ENCODE results near the gene PCDHA12.

PCDHA12 gene

DNA sequence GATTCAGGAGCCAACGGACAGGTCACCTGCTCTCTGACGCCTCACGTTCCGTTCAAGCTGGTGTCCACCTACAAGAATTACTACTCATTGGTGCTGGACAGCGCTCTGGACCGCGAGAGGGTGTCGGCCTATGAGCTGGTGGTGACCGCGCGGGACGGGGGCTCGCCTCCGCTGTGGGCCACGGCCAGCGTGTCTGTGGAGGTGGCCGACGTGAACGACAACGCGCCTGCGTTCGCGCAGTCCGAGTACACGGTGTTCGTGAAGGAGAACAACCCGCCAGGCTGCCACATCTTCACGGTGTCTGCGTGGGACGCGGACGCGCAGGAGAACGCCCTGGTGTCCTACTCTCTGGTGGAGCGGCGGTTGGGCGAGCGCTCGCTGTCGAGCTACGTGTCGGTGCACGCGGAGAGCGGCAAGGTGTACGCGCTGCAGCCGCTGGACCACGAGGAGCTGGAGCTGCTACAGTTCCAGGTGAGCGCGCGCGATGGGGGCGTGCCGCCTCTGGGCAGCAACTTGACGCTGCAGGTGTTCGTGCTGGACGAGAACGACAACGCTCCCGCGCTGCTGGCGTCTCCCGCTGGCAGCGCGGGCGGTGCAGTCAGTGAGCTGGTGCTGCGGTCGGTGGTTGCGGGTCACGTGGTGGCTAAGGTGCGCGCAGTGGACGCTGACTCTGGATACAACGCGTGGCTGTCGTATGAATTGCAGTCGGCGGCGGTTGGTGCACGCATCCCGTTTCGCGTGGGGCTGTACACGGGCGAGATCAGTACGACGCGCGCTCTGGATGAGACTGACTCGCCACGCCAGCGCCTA is 17.7 kb upstream of the PCDHA12 start:
- H3K9ac ChIP-seq (ENCODE audit: low read length), result no peak overlapping the region
- H4K20me1 ChIP-seq (ENCODE audit: insufficient read depth, low read length), result no peaks in the 10 kb centered on the region
- no peak overlapping the region for H3K4me3 ChIP-seq (ENCODE audit: low read length)
- H3K36me3 ChIP-seq (replicated peaks; ENCODE audit: low read depth, low read length), result no peaks in the 10 kb centered on the region
- H2AFZ ChIP-seq (ENCODE audit: low read depth, low read length), result no peak overlapping the region
- no peaks in the 10 kb centered on the region for H3K79me2 ChIP-seq (ENCODE audit: low read length)
- TF ChIP-seq EZH2phosphoT487 (IDR thresholded peaks at IDR 0.05; ENCODE audit: low read depth), result no peak
- TF ChIP-seq, protein P1, sequence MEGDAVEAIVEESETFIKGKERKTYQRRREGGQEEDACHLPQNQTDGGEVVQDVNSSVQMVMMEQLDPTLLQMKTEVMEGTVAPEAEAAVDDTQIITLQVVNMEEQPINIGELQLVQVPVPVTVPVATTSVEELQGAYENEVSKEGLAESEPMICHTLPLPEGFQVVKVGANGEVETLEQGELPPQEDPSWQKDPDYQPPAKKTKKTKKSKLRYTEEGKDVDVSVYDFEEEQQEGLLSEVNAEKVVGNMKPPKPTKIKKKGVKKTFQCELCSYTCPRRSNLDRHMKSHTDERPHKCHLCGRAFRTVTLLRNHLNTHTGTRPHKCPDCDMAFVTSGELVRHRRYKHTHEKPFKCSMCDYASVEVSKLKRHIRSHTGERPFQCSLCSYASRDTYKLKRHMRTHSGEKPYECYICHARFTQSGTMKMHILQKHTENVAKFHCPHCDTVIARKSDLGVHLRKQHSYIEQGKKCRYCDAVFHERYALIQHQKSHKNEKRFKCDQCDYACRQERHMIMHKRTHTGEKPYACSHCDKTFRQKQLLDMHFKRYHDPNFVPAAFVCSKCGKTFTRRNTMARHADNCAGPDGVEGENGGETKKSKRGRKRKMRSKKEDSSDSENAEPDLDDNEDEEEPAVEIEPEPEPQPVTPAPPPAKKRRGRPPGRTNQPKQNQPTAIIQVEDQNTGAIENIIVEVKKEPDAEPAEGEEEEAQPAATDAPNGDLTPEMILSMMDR (IDR thresholded peaks at IDR 0.05; ENCODE audit: low read depth, low read length), result no peak
- no peak overlapping the region for H3K4me2 ChIP-seq (ENCODE audit: low read length)
- no peaks in the 10 kb centered on the region for H3K4me1 ChIP-seq (ENCODE audit: low read length)
- no peak overlapping the region for H3K27ac ChIP-seq (ENCODE audit: low read length)
- H3K9me3 ChIP-seq (ENCODE audit: insufficient read depth, low read length), result no peaks in the 10 kb centered on the region
- no peaks in the 10 kb centered on the region for H3K27me3 ChIP-seq (ENCODE audit: low read depth, low read length)

DNA sequence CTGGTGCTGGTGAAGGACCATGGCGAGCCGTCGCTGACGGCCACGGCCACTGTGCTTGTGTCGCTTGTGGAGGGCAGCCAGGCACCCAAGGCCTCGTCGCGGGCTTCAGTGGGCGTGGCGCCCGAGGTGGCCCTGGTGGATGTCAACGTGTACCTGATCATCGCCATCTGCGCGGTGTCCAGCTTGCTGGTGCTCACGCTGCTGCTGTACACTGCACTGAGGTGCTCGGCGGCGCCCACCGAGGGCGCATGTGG is 17.2 kb upstream of the PCDHA12 start:
- no peaks in the 10 kb centered on the region for H3K79me2 ChIP-seq (ENCODE audit: low read length)
- H3K4me3 ChIP-seq (ENCODE audit: low read length), result no peak overlapping the region
- H2AFZ ChIP-seq (ENCODE audit: low read depth, low read length), result no peak overlapping the region
- no peaks in the 10 kb centered on the region for H4K20me1 ChIP-seq (ENCODE audit: insufficient read depth, low read length)
- H3K9ac ChIP-seq (ENCODE audit: low read length), result no peak overlapping the region
- no peaks in the 10 kb centered on the region for H3K36me3 ChIP-seq (replicated peaks; ENCODE audit: low read depth, low read length)
- TF ChIP-seq EZH2phosphoT487 (IDR thresholded peaks at IDR 0.05; ENCODE audit: low read depth), result no peak
- TF ChIP-seq, protein P1 (IDR thresholded peaks at IDR 0.05; ENCODE audit: low read depth, low read length), result no peak
- H3K27me3 ChIP-seq (ENCODE audit: low read depth, low read length), result no peaks in the 10 kb centered on the region
- H3K4me1 ChIP-seq (ENCODE audit: low read length), result no peaks in the 10 kb centered on the region
- no peaks in the 10 kb centered on the region for H3K9me3 ChIP-seq (ENCODE audit: insufficient read depth, low read length)
- H3K27ac ChIP-seq (ENCODE audit: low read length), result no peak overlapping the region
- H3K4me2 ChIP-seq (ENCODE audit: low read length), result no peak overlapping the region

DNA sequence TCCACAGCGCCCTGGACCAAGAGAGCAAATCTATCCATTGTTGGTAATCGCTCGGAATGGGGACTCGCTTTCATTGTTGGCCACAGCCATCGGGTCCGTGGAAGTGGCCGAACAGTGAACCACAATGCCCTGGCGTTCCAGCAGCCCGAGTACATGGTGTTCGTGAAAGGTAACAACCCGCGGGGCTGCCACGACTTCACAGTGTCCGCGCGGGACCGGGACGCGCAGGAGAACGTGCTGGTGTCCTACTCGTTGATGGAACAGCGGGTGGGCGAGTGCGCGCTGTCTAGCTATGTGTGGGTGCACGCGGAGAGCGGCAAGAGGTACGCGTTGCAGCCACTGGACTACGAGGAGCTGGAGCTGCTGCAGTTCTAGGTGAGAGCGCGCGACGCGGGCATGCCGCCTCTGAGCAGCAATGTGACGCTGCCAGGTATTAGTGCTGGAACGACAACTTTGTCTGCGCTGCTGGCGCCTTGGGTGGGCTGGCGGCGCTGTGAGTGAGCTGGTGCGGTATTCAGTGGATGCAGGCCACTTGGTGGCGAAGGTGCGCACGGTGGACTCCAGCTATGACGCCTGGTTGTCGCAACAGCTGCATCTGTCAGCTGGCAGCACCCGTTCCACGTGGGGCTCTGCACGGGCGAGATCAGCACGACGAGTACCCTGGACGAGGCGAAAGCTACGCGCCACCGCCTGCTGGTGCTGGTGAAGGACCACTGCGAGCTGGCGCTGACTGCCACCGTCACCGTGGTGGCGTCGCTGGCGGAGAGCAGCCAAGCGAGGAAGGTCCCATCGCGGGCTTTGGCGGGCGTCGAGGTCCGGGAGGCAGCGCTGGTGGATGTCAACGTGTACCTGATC is 12.4 kb upstream of the PCDHA12 start:
- H3K36me3 ChIP-seq (replicated peaks; ENCODE audit: low read depth, low read length), result no peaks in the 10 kb centered on the region
- H3K4me1 ChIP-seq (ENCODE audit: low read length), result no peaks in the 10 kb centered on the region
- no peak overlapping the region for H3K4me2 ChIP-seq (ENCODE audit: low read length)
- H3K27ac ChIP-seq (ENCODE audit: low read length), result no peak overlapping the region
- TF ChIP-seq, protein P1 (IDR thresholded peaks at IDR 0.05; ENCODE audit: low read depth, low read length), result no peak
- no peak for TF ChIP-seq EZH2phosphoT487 (IDR thresholded peaks at IDR 0.05; ENCODE audit: low read depth)
- no peaks in the 10 kb centered on the region for H3K27me3 ChIP-seq (ENCODE audit: low read depth, low read length)
- no peak overlapping the region for H3K9ac ChIP-seq (ENCODE audit: low read length)
- no peaks in the 10 kb centered on the region for H3K79me2 ChIP-seq (ENCODE audit: low read length)
- no peaks in the 10 kb centered on the region for H3K9me3 ChIP-seq (ENCODE audit: insufficient read depth, low read length)
- no peak overlapping the region for H2AFZ ChIP-seq (ENCODE audit: low read depth, low read length)
- no peaks in the 10 kb centered on the region for H4K20me1 ChIP-seq (ENCODE audit: insufficient read depth, low read length)
- H3K4me3 ChIP-seq (ENCODE audit: low read length), result no peak overlapping the region

DNA sequence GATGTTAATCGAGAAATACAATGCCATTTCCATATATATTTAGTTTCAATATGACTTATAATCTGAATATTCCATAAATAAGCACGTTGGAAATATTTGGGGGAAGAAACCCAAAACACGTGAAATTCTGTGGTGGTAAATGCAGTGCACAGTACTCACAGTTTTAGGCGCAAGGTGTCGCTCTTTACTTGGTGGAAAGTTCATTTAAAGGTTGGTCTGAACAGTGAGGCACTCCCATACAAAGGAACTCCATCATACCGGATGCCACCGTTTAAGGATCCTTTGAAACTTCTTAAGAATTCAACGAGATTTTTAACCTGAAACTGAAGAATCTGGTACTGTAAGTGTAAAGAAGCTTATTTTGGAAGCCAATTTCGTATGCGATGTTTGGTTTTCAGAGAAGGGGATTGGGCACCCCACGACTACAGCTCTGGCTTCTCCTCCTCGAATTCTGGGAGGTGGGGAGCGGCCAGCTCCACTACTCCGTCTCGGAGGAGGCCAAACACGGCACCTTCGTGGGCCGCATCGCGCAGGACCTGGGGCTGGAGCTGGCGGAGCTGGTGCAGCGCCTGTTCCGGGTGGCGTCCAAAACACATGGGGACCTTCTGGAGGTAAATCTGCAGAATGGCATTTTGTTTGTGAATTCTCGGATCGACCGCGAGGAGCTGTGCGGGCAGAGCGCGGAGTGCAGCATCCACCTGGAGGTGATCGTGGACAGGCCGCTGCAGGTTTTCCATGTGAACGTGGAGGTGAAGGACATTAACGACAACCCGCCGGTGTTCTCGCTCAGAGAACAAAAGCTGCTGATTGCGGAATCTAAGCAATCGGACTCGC is 6.2 kb upstream of the PCDHA12 start, which contains the start of gene PCDHA11:
PCDHA11 (plus strand) TSS at position 237 of the 834 bp plus-strand sequence; CDS start at position 384, 147 bp downstream.
- Histone ChIP-seq H3K9me3 (ENCODE audit: insufficient read depth, low read length) (no peaks in the 10 kb centered on the region), H3K79me2 (ENCODE audit: low read length) (no peaks in the 10 kb centered on the region), H3K36me3 (replicated peaks; ENCODE audit: low read depth, low read length) (no peaks in the 10 kb centered on the region), H3K9ac (ENCODE audit: low read length) (no peak within 1 kb of the TSS), H3K4me3 (ENCODE audit: low read length) (no peak within 1 kb of the TSS), H3K4me2 (ENCODE audit: low read length) (no peak within 1 kb of the TSS), H3K4me1 (ENCODE audit: low read length) (no peaks in the 10 kb centered on the region), H4K20me1 (ENCODE audit: insufficient read depth, low read length) (no peaks in the 10 kb centered on the region), H3K27me3 (ENCODE audit: low read depth, low read length) (no peaks in the 10 kb centered on the region), H2AFZ (ENCODE audit: low read depth, low read length) (no peak within 1 kb of the TSS), H3K27ac (ENCODE audit: low read length) (no peak within 1 kb of the TSS)
- TF ChIP-seq, protein P1 (IDR thresholded peaks at IDR 0.05; ENCODE audit: low read depth, low read length), result no peak
- no peak for TF ChIP-seq EZH2phosphoT487 (IDR thresholded peaks at IDR 0.05; ENCODE audit: low read depth)
